Vagina (tissue), 2 donors: ENCODE results near the gene CELF5.

Experiments
- CTCF ChIP-seq, 3 experiments: fragments of 450-650 bp in 2 of 3; fragments of 200-600 bp in 1 of 3; sonication (generic) in 1 of 3; IDR thresholded peaks; one replicate each; pipeline ENCODE4 v1.5.1; 2017 to 2019; ENCODE audit warnings: antibody characterized with exemption in 3 of 3, mild to moderate bottlenecking in 2 of 3, moderate library complexity in 2 of 3
- POLR2AphosphoS5 ChIP-seq, 2 donors: sonication (generic); formaldehyde crosslinking; IDR thresholded peaks; one replicate each; pipeline ENCODE4 v1.9.0; 2017; ENCODE audit warnings: antibody characterized with exemption in 2 of 2, mild to moderate bottlenecking in 2 of 2, low read depth in 1 of 2; ENCODE audit not compliant: insufficient read depth in 1 of 2

GRCh38 chr19:3310711-3311110 is 86.2 kb downstream of the CELF5 start:
- TF ChIP-seq POLR2AphosphoS5 (IDR thresholded peaks at IDR 0.05; ENCODE audit: insufficient read depth in 1 of 2, low read depth in 1 of 2) (no peak), CTCF (IDR thresholded peaks at IDR 0.05) (no peak)
